Prostate gland (tissue), 2 donors: Measurements from ENCODE around the gene GSE1. TPM values are rescaled to one million over a fixed set of nuclear protein-coding genes. Genes with fewer than 3 reads are reported as not detected.
A peak's percentile ranks its signal among the peaks of the same experiment; 100 is the strongest.

Experiments
- DNase-seq: peaks from one replicate; pipeline ENCODE4 v3.0.0-alpha.2; 2019; ENCODE audit warnings: low spot score
- H3K27ac ChIP-seq, 2 donors: fragments of 200-600 bp; sonication (generic); 2 replicates each; pipeline ENCODE4 v1.5.1; 2017 to 2019
- H3K27me3 ChIP-seq: fragments of 200-600 bp; sonication (generic); replicated peaks from 2 replicates; pipeline ENCODE4 v1.5.1; 2019; ENCODE audit not compliant: insufficient read depth
- H3K36me3 ChIP-seq, 2 donors: fragments of 200-600 bp; sonication (generic); 1 replicate in 1 of 2; 2 replicates in 1 of 2; pipeline versions ENCODE4 v1.5.1 to v1.8.1; 2017 to 2019
- H3K4me1 ChIP-seq: fragments of 200-600 bp; sonication (generic); replicated peaks from 2 replicates; pipeline ENCODE4 v1.5.1; 2019
- H3K4me3 ChIP-seq, 2 donors: fragments of 200-600 bp; sonication (generic); 2 replicates each; pipeline ENCODE4 v1.5.1; 2017 to 2019
- H3K9me3 ChIP-seq: fragments of 200-600 bp; sonication (generic); 2 replicates; pipeline ENCODE4 v1.5.1; 2017
- POLR2A ChIP-seq: fragments of 450-650 bp; IDR thresholded peaks from one replicate; pipeline ENCODE4 v1.6.1; 2016; ENCODE audit warnings: antibody characterized with exemption, mild to moderate bottlenecking
- POLR2AphosphoS5 ChIP-seq: sonication (generic); formaldehyde crosslinking; IDR thresholded peaks from one replicate; pipeline ENCODE4 v1.6.1; 2017; ENCODE audit warnings: antibody characterized with exemption
- WGBS: methylation state at CpG from one replicate; pipeline ENCODE4 v1.1.5; 2018; 5-methylcytosine and 5-hydroxymethylcytosine counted together
- intact Hi-C: fragments of 100-400 bp; cut with DNase I; formaldehyde crosslinking; loops from one replicate; pipeline ENCODE4 v1.14.2; 2022
- total RNA-seq, 2 donors: library from RNA; depleted of rRNA; stranded (reverse); fragments of >200 nt; gene quantifications; one replicate each; pipeline ENCODE4 v1.1.0, GENCODE V29; 2016
- TF ChIP-seq, protein P1 (sequence below), 4 experiments: fragments of 200-600 bp in 2 of 4; fragments of 450-650 bp in 2 of 4; sonication (generic) in 2 of 4; IDR thresholded peaks; 1 replicate in 3 of 4; 2 replicates in 1 of 4; pipeline ENCODE4 v1.5.1; 2016 to 2019; ENCODE audit warnings: antibody characterized with exemption in 4 of 4, mild to moderate bottlenecking in 2 of 4, moderate library complexity in 2 of 4

GSE1 gene
- total RNA-seq, 2 donors from 2014 or later: 41.4 to 146 TPM

DNA sequence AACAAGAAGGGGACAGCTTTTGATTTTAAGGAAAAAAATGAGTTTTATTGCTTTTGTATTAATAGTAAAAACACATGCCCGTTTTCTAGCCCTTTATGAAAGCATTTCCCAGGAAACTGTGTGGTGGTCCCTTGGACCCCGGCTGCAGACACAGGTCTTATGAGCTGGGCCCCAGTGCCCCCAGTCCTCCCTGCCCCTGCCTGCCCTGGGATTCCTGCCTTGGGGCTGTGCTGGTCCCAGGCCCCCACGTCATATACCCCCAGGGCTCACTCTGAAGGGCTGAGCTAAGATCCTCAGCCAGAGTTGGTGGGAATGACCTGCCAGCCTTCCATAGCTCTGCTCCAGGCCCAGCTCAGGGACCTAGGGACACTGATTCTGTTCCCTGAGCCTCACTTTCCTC, 44.9 kb downstream of the GSE1 start:
- intact Hi-C loops: no loop called here
- H3K27ac ChIP-seq: peak overlapping the region in 1 of 2 donors; percentile 48
- H3K27me3 ChIP-seq: no peaks in the 10 kb centered on the region
- H3K9me3 ChIP-seq: no peaks in the 10 kb centered on the region
- no peak overlapping the region for H3K4me3 ChIP-seq
- TF ChIP-seq POLR2A: no peak
- no peak for TF ChIP-seq POLR2AphosphoS5
- peaks cover 21% of the 10 kb centered on the region for H3K4me1 ChIP-seq
- no peak for DNase-seq
- WGBS: 84% methylated on average over 3 of the region's 3 CpGs
- H3K36me3 ChIP-seq: peaks cover 0 to 20% of the 10 kb centered on the region in 2 donors

DNA sequence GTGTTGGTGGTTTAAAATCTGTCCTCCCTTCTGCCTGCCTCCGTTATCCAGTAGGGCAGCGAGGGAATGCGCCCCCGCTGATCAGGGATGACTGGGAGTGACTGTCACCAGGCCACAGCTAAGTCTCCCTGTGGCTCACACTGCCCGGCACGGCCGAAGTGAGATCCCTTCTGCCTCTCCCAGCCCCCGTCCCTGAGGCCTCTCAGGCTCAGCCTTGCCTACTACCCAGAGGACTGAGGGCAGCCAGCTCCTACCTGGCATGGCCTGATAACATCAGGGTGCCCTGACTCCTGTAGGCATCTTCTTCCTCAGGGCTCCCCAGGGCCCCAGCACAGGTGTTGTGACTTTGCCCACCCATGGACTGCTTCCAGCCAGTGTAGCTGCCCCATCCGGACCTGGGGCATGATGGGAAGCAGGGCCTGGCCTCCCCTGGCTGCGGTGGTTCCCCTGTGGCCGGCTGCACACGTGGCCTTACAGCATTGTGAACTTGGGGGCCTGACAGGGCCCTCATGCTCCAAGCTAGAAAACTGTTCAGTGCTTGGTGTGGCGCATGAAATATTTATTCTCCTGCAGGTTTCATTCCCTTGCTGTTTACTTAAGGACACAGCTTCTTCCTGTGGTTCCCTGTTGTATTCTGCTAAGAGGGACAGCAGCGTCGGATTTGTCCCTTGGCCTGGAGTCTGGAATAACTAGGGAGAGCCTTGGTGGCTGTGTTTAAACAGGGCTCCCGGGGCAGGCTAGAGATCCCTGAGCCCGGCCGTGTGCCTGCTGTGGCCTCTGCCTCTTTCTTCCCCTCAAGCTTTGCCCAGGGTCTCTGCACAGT, 45.6 kb downstream of the GSE1 start:
- peaks cover 16% of the 10 kb centered on the region for H3K4me1 ChIP-seq
- peak overlapping the region; percentile 48 to 50 for H3K27ac ChIP-seq
- H3K36me3 ChIP-seq: peaks cover 3 to 26% of the 10 kb centered on the region in 2 donors
- DNase-seq: no peak
- no peak overlapping the region for H3K4me3 ChIP-seq
- WGBS: 87% methylated on average over 18 of the region's 18 CpGs
- no peaks in the 10 kb centered on the region for H3K27me3 ChIP-seq
- intact Hi-C loops: no loop called here
- H3K9me3 ChIP-seq: no peaks in the 10 kb centered on the region
- TF ChIP-seq POLR2AphosphoS5 (peak; percentile 16), POLR2A (no peak)
- TF ChIP-seq, protein P1, sequence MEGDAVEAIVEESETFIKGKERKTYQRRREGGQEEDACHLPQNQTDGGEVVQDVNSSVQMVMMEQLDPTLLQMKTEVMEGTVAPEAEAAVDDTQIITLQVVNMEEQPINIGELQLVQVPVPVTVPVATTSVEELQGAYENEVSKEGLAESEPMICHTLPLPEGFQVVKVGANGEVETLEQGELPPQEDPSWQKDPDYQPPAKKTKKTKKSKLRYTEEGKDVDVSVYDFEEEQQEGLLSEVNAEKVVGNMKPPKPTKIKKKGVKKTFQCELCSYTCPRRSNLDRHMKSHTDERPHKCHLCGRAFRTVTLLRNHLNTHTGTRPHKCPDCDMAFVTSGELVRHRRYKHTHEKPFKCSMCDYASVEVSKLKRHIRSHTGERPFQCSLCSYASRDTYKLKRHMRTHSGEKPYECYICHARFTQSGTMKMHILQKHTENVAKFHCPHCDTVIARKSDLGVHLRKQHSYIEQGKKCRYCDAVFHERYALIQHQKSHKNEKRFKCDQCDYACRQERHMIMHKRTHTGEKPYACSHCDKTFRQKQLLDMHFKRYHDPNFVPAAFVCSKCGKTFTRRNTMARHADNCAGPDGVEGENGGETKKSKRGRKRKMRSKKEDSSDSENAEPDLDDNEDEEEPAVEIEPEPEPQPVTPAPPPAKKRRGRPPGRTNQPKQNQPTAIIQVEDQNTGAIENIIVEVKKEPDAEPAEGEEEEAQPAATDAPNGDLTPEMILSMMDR (IDR thresholded peaks at IDR 0.05): no peak

DNA sequence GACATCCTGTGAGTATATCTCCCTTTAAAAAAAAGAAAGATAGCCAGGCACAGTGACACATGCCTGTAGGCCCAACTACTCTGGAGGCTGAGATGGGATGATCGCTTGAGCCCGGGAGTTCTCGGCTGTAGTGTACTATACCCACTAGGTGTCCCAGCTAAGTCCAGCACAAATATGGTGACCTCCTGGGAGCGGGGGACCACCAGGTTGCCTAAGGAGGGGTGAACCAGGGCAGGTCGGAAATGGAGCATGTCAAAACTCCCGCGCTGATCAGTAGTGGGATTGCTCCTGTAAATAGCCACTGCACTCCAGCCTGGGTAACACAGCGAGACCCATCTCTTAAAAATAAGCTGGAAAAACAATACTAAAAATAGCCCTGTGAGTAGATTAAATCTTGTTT, 46.2 kb downstream of the GSE1 start:
- no peak for DNase-seq
- Histone ChIP-seq H3K9me3 (no peaks in the 10 kb centered on the region), H3K36me3 (peaks cover 3 to 33% of the 10 kb centered on the region in 2 donors), H3K4me3 (no peak overlapping the region), H3K27ac (peak overlapping the region; percentile 48 to 50), H3K27me3 (no peaks in the 10 kb centered on the region), H3K4me1 (peaks cover 11% of the 10 kb centered on the region)
- 78% methylated on average over 8 of the region's 8 CpGs for WGBS
- no peak for TF ChIP-seq POLR2A
- TF ChIP-seq, protein P1 (IDR thresholded peaks at IDR 0.05): no peak
- TF ChIP-seq POLR2AphosphoS5: no peak
- intact Hi-C loops: no loop called here

DNA sequence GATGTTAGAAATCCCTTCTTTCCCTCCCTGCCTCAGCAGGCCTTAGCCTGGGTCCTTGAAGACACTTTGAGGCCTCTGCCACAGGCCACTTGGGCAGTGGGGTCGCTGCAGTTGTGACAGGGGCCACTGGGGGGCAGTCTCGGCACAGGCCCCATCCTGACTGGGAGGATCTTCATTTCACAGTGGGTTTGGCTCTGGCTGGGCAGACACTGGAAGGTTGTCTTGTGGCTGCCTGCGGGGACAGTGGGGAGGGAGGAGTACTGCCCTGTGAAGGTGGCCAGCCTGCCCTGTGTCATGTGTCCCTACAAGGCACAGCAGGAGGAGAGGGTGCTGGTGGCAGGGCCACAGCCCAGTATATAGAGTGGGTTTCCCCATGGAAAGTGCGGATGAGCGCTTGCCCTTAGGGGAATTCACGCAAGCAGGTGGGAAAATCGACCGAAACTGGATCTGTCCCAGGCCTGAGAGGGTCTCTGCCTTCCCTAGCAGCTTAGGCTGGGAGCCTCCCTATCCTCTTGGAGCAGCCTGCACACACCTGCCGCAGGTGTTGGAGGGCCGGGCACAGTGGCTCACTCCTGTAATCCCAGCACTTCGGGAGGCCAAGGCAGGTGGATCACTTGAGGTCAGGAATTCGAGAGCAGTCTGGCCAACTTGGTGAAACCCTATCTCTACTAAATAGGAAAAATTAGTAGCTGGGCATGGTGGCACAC, 46.8 kb downstream of the GSE1 start:
- H3K36me3 ChIP-seq: peaks cover 3 to 39% of the 10 kb centered on the region in 2 donors

More for the DNA sequence above, 46.8 kb downstream of the GSE1 start:
- peak overlapping the region; percentile 48 to 50 for H3K27ac ChIP-seq
- no peaks in the 10 kb centered on the region for H3K9me3 ChIP-seq
- TF ChIP-seq POLR2AphosphoS5 (peak; percentile 61), POLR2A (no peak)
- TF ChIP-seq, protein P1 (IDR thresholded peaks at IDR 0.05): peak; percentile 81 to 94 (median 89)
- peaks cover 11% of the 10 kb centered on the region for H3K4me1 ChIP-seq
- WGBS: 67% methylated on average over 9 of the region's 12 CpGs
- no peak overlapping the region for H3K4me3 ChIP-seq
- no peaks in the 10 kb centered on the region for H3K27me3 ChIP-seq
- intact Hi-C loops: no loop called here
- DNase-seq: peak; percentile 73
